HG02798 (cell line): ENCODE measurements around the gene CPNE2.
"Not testable (repeated sequence)": the region's sequence is repeated elsewhere in the genome, so short reads cannot be mapped to it uniquely, and the experiment has no call there.

Source experiments
- ATAC-seq: cut with Tn5 transposase; IDR thresholded peaks from one replicate; pipeline ENCODE4 v1.9.1; 2021; ENCODE audit warnings: mild to moderate bottlenecking; ENCODE audit not compliant: unreplicated experiment, poor library complexity

The CPNE2 gene

DNA sequence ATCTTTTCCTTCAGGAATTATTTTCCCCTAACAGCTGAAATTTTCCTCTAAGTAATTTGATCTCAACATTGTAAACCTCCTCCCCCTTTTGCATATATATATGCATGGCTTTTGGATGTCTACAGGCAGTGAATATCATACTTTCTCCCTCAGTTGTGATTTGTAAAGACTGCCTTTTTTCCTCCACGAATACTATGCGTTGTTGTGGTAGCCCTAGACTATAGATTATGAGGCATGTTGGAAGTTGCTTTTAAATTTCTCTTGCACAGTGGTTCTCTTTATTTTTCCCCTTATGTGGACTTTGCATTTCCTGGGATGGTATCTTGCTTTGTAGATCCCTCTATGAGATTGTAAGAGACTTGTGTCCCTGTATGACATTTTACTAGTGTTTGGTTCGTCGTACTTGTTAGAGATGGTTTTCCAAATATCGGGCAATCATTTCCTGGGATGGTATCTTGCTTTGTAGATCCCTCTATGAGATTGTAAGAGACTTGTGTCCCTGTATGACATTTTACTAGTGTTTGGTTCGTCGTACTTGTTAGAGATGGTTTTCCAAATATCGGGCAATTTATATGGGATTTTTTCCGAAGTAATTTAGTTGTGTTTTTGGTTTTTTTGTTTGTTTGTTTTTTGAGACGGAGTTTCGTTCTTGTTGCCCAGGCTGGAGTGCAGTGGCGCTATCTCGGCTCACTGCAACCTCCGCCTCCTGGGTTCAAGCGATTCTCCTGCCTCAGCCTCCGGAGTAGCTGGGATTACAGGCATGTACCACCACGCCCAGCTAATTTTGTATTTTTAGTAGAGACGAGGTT, 95.7 kb downstream of the CPNE2 start:
- not testable (repeated sequence) for ATAC-seq

DNA sequence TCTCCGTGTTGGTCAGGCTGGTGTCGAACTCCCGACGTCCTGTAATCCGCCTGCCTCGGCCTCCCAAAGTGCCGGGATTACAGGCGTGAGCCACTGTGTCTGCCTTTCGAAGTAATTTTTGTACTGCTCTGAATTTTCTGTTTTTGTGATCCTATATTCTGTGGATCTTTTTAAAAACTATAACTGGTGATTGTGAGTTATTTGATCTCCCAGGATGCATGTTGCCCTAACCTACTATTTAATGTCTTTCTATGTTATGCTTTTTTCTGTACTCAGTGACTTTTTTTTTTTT, 96.3 kb downstream of the CPNE2 start:
- ATAC-seq: no peak

DNA sequence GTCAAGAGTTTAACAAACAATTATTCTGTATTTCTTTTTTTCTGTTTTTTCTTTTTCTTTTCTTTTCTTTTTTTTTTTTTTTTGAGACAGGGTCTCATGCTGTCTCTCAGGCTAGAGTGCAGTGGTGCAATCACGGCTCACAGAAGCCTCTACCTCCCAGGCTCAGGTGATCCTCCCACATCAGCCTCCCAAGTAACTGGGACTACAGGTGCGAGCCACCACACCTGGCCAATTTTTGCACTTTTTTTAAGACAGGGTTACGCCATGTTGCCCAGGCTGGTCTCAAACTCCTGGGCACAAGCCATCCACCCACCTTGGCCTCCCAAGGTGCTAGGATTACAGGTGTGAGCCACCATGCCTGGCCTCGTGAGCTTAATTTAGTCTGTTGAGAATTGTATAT, 97.1 kb downstream of the CPNE2 start:
- ATAC-seq: not testable (repeated sequence)

DNA sequence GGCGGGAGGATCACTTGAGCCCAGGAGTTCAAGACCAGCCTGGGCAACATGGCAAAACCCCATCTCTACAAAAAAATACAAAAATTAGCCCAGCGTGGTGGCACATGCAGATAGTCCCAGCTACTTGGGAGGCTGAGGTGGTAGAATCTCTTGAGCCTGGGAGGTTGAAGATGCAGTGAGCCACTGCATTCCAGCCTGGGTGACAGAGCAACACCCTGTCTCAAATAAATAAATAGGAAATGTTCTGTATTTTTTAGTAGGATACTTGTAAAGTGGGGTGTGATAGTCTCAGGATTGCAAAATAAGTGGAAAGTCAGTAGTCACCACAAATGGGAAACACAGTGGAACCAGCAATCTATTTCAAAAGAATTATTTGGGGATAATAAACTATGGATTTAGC, 97.8 kb downstream of the CPNE2 start:
- ATAC-seq: no peak

DNA sequence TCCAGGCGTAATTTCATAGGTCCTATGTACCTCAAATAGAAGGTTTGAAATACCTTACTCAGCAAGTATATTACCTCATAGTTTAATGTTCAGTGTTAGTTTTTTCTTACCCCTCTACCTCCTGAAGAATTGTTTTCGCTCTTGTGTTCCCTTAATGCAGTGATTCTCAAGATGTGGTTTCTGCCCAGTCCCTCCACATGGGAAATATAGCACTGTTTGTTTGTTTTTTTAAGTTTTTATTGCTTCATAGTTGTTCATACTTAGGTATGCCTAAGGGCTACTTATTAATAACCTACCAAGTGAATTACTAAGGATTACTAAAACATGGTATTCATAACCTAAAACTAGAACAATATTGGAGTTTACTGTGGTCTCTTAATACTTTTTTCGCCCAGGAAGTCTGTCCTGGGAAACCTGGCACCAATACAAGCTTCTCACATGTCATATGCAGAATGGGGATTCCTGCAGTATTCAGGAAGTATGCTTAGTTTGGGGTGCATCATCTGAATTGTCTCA, 98.7 kb downstream of the CPNE2 start:
- ATAC-seq: no peak

DNA sequence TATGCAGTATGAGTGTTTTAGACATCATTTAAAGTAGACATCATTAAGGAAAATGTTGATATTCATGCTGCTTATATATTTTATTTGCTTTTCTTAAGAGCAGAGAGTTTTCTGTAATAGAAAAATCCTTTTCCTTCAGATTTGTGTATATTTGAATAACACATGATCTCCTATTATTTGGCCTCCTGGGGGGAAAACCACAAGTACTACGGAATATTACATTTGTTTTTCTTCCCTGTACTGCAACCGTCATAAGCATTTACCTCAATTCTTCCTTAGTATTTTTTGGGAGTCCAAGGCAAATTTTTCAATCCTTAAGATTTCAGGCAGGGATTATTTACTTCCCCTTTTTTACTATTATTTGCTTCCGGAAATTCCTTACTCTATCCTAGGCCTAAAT, 99.8 kb downstream of the CPNE2 start:
- ATAC-seq: no peak

DNA sequence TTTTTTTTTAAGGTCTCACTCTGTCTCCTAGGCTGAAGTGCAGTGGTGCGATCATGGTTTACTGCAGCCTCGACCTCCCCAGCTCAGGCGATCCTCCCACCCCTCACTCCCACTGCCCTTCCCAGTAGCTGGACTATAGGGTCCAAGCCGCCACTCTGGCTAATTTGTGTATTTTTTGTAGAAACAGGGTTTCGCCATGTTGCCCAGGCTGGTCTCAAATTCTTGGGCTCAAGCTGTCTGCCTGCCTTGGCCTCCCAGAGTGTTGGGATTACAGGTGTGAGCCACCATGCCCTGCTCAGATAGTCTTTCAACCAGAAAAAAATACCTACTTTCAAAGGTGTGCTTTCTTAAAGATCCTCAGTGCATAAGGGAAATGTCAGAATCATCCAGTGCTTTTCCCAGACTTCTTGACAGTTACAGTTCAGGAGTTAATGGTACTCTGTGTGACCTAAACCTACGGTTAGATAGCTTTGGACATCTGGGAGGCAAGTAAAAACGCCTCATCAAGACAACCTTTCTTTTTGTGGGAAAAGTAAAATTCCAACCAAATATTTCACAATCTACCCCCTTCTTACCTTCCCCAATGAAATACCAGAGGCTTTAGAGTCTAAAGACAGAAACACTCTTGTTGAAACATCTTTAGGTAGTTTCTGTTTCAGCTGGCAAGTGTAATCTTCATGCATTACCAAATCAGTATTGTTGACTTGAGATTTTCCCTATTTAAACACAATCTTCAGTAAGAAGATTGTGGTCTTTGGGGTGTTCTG, 100.5 kb downstream of the CPNE2 start:
- no peak for ATAC-seq

DNA sequence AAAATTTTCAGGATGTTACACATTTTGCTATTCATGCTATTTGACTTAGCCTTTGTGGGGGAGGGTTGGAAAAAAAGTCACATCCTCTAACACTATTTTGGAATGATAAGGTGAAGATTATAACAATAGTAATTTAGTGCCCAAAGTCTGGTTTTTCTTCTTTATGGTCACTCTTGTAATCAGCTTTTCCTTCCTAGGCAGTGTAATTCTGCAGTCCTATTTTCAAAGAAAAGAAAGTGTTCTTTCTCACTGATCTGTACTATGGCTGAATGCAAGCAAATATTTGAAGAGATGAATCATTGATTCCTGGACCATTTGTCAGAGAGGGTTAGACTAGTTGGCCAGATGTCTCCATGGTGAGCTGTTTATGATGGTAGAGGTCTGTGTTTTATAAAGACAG, 102.1 kb downstream of the CPNE2 start:
- no peak for ATAC-seq

DNA sequence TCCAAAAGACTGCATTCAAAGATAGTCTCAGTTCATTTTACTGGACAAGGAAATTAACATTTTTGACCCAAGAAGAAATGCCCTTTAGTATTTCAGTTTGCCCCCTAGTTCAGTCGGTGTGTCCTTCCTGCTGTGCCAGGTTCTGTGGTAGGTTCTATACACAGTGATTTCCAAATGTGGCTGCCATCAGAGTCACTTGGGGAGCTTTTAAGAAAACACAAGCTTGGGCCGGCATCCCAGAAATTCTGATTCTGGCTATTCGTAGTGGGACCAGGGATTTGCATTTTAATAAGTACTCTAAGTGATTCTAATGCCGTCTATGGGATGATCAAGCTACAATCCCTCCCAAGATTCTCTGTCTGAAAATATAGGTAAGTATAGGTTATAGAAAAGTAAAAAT, 103.9 kb downstream of the CPNE2 start:
- no peak for ATAC-seq

DNA sequence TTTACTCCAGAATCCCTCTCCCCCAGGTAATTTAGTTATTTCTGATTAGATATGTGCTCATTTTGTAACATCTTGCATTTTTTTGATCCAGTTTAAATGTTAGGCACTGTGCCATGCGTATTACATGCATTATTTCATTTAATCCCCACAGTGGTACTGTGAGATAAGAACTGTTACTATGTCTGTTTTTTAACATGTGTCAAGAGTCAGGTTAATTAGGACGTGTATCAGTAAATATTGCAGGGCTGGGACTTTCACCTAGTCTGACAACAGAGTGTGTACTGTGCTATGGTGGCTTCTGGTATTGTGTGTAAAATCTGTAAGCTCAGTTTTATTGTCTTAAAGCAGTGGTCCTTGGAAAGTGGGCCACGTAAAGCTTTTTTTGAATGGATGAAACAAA, 104.4 kb downstream of the CPNE2 start:
- no peak for ATAC-seq
